Measurements from ENCODE around the gene TMC4. TPM values are rescaled to one million over a fixed set of nuclear protein-coding genes. Genes with fewer than 3 reads are reported as not detected.
"Not testable (repeated sequence)": the region's sequence is repeated elsewhere in the genome, so short reads cannot be mapped to it uniquely, and the experiment has no call there.

TMC4 gene
- total RNA-seq, 1 donor from 2014 or later, result 2.6 TPM

DNA sequence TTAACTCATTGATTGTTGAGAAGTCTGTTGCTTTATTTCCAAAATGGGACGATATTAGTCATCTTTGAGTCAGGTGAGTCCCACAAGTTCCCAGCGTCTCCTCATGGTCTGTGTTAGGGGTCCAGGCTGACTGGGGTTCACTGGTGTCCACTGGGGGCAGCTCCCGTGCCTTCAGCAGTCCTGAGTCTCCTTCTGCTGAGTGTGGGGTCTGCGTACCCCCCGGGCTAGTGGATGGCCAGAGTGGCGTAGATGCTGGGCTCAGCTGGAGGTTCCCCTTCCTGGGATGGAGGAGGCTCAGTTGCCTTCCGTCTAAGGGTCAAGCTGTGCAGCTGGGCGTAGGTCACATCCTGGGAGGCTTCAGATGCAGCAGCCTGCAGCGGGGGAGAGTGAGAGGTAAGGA is 43.9 kb upstream of the TMC4 start:
- no peak for DNase-seq (ENCODE audit: low spot score)
- Mint-ChIP-seq H3K27me3 (ENCODE audit: unreplicated experiment) (peaks cover 4% of the 10 kb centered on the region), H3K4me3 (ENCODE audit: unreplicated experiment) (no peak overlapping the region), H3K36me3 (ENCODE audit: low read depth, unreplicated experiment) (peaks cover 17% of the 10 kb centered on the region), H3K9me3 (ENCODE audit: unreplicated experiment) (no peaks in the 10 kb centered on the region), H3K4me1 (ENCODE audit: unreplicated experiment) (no peaks in the 10 kb centered on the region), H3K27ac (ENCODE audit: unreplicated experiment) (no peak overlapping the region)
- TF ChIP-seq, protein P1, sequence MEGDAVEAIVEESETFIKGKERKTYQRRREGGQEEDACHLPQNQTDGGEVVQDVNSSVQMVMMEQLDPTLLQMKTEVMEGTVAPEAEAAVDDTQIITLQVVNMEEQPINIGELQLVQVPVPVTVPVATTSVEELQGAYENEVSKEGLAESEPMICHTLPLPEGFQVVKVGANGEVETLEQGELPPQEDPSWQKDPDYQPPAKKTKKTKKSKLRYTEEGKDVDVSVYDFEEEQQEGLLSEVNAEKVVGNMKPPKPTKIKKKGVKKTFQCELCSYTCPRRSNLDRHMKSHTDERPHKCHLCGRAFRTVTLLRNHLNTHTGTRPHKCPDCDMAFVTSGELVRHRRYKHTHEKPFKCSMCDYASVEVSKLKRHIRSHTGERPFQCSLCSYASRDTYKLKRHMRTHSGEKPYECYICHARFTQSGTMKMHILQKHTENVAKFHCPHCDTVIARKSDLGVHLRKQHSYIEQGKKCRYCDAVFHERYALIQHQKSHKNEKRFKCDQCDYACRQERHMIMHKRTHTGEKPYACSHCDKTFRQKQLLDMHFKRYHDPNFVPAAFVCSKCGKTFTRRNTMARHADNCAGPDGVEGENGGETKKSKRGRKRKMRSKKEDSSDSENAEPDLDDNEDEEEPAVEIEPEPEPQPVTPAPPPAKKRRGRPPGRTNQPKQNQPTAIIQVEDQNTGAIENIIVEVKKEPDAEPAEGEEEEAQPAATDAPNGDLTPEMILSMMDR (IDR thresholded peaks at IDR 0.05; ENCODE audit: unreplicated experiment), result no peak

DNA sequence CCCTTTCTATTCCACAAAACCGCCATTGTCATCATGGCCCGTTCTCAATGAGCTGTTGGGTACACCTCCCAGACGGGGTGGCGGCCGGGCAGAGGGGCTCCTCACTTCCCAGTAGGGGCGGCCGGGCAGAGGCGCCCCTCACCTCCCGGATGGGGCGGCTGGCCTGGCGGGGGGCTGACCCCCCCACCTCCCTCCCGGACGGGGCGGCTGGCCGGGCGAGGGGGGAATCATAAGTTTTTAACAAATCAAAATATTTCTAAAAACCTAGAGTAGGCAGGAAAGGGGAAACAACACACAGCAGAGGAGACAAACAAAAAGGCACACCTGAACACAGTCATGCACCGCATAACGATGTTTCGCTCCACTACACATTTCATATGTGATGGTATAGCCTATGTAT is 41.8 kb upstream of the TMC4 start:
- not testable (repeated sequence) for H3K9me3 Mint-ChIP-seq (ENCODE audit: unreplicated experiment); DNase-seq (ENCODE audit: low spot score); H3K4me1 Mint-ChIP-seq (ENCODE audit: unreplicated experiment); H3K27ac Mint-ChIP-seq (ENCODE audit: unreplicated experiment); H3K4me3 Mint-ChIP-seq (ENCODE audit: unreplicated experiment)
- peaks cover 12% of the 10 kb centered on the region for H3K27me3 Mint-ChIP-seq (ENCODE audit: unreplicated experiment)
- H3K36me3 Mint-ChIP-seq (ENCODE audit: low read depth, unreplicated experiment), result peaks cover 29% of the 10 kb centered on the region

DNA sequence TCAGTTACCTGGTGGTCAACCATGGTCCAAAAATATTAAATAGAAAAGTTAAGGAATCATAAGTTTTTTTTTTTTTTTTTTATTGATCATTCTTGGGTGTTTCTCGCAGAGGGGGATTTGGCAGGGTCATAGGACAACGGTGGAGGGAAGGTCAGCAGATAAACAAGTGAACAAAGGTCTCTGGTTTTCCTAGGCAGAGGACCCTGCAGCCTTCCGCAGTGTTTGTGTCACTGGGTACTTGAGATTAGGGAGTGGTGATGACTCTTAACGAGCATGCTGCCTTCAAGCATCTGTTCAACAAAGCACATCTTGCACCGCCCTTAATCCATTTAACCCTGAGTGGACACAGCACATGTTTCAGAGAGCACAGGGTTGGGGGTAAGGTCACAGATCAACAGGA is 41.3 kb upstream of the TMC4 start:
- not testable (repeated sequence) for H3K27ac Mint-ChIP-seq (ENCODE audit: unreplicated experiment); H3K4me1 Mint-ChIP-seq (ENCODE audit: unreplicated experiment); H3K9me3 Mint-ChIP-seq (ENCODE audit: unreplicated experiment); DNase-seq (ENCODE audit: low spot score)
- Mint-ChIP-seq H3K27me3 (ENCODE audit: unreplicated experiment) (peaks cover 12% of the 10 kb centered on the region), H3K4me3 (ENCODE audit: unreplicated experiment) (peak overlapping the region; percentile 71), H3K36me3 (ENCODE audit: low read depth, unreplicated experiment) (peaks cover 28% of the 10 kb centered on the region)

DNA sequence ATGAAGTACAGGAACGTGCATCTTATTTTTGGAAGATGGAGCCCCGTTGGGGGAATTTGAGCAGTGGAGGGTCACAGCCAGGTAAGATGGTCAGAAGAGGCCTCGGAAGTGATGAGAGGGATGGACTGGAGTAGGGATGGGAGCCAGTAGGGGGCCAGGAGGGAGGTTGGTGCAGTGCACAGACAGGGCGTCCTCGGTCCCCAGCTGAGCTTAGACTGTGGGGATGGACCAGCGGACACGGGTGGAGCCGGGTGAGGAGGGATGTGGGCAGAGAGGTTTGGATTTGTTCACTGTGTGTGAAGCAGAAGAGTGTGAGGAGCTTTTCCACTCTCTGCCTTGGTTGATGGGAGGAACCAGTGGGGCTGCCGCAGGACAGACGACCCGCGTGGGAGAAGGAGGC is 38.3 kb upstream of the TMC4 start:
- Mint-ChIP-seq H3K9me3 (ENCODE audit: unreplicated experiment) (no peaks in the 10 kb centered on the region), H3K4me3 (ENCODE audit: unreplicated experiment) (peak overlapping the region; percentile 26), H3K27ac (ENCODE audit: unreplicated experiment) (no peak overlapping the region), H3K27me3 (ENCODE audit: unreplicated experiment) (peaks cover 11% of the 10 kb centered on the region), H3K4me1 (ENCODE audit: unreplicated experiment) (peaks cover 8% of the 10 kb centered on the region), H3K36me3 (ENCODE audit: low read depth, unreplicated experiment) (peaks cover 34% of the 10 kb centered on the region)
- DNase-seq (ENCODE audit: low spot score), result no peak
- TF ChIP-seq, protein P1 (IDR thresholded peaks at IDR 0.05; ENCODE audit: unreplicated experiment), result no peak

DNA sequence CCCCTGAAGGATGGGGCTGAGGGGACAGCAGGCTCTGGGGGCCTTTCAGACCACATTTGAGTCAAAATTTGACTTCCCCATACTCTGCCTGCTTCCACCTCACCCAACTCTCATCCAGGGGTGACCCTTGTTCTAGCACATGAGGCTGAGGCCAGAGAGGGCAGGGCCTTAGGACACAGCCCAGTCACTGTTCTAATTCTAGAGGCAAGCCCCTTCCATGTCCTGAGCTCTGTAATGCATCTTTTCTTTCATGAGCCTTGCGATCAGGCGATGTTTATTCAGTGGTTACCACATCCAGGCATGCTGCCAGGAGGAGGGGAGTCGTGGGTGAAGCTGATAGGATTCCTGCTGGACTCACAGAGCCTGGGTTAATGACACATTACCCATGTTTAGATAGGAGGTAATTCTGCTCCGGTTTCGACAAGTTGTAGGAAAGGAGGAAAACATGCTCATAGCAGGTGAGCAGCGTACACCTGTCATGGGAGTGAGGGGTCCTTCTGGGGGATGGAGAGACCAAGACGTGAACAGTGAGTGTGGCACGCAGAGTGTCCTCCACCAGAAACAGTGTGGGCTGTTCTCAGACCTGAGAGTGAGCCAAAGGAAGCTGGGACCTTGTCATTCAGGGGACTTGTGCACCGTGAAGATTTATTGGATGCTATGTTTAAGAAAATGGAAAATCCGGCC is 37.0 kb upstream of the TMC4 start:
- TF ChIP-seq, protein P1 (IDR thresholded peaks at IDR 0.05; ENCODE audit: unreplicated experiment), result no peak
- no peaks in the 10 kb centered on the region for H3K9me3 Mint-ChIP-seq (ENCODE audit: unreplicated experiment)
- H3K36me3 Mint-ChIP-seq (ENCODE audit: low read depth, unreplicated experiment), result peaks cover 39% of the 10 kb centered on the region
- H3K4me1 Mint-ChIP-seq (ENCODE audit: unreplicated experiment), result peaks cover 8% of the 10 kb centered on the region
- peak overlapping the region; percentile 62 for H3K27ac Mint-ChIP-seq (ENCODE audit: unreplicated experiment)
- peaks cover 11% of the 10 kb centered on the region for H3K27me3 Mint-ChIP-seq (ENCODE audit: unreplicated experiment)
- no peak overlapping the region for H3K4me3 Mint-ChIP-seq (ENCODE audit: unreplicated experiment)
- DNase-seq (ENCODE audit: low spot score), result no peak

DNA sequence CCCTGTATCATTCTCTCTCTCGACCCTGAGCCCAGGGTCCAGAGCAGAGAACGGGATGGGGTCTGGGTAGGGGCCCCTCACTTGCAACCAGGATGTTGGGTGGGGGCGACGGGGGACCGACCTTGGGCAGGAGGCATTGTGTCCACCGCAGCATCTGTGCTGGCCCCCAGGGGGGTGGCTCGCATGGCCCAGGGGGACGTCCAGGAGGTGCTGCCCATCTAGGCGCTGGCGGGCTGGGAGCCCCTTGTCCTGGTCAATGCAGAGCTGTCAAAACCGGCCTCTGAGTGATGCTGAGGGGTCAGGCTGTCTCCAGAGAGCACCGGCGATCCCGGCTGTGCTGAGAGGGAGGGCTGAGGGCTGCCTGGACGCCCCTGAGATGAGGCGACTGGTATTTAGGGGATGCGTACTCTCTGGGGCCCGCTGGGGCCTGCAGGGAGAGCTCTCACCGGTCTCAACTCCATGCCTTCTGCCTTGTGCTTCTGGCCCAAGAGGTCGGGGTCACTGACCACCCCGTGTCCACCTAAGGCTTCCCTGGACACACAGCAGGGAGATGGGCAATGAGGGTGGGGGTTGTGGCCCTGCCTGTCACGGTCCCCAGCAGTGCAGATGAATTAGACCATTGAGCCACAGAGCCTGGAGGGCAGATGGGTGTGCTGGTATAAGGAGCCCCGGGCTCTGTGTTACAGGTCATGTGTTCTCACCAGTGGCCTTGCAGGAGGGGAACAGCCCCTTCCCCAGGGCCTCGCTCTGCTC is 36.3 kb upstream of the TMC4 start:
- no peak overlapping the region for H3K27ac Mint-ChIP-seq (ENCODE audit: unreplicated experiment)
- peaks cover 11% of the 10 kb centered on the region for H3K27me3 Mint-ChIP-seq (ENCODE audit: unreplicated experiment)
- H3K4me1 Mint-ChIP-seq (ENCODE audit: unreplicated experiment), result peaks cover 8% of the 10 kb centered on the region
- TF ChIP-seq, protein P1 (IDR thresholded peaks at IDR 0.05; ENCODE audit: unreplicated experiment), result no peak
- no peak overlapping the region for H3K4me3 Mint-ChIP-seq (ENCODE audit: unreplicated experiment)
- no peaks in the 10 kb centered on the region for H3K9me3 Mint-ChIP-seq (ENCODE audit: unreplicated experiment)
- no peak for DNase-seq (ENCODE audit: low spot score)
- peaks cover 43% of the 10 kb centered on the region for H3K36me3 Mint-ChIP-seq (ENCODE audit: low read depth, unreplicated experiment)
